Lower lobe of right lung (tissue), 2 donors: ENCODE measurements around the gene KLRC2. TPM values are rescaled to one million over a fixed set of nuclear protein-coding genes. Genes with fewer than 3 reads are reported as not detected.
"Not testable (repeated sequence)": the region's sequence is repeated elsewhere in the genome, so short reads cannot be mapped to it uniquely, and the experiment has no call there.

Source experiments
- ATAC-seq, 2 donors: fragments of 200-7000 bp; cut with Tn5 transposase; one replicate each; pipeline ENCODE4 v1.9.1; 2020 to 2022; ENCODE audit warnings: mild to moderate bottlenecking in 2 of 2, moderate library complexity in 2 of 2
- DNase-seq: peaks from one replicate; pipeline ENCODE4 v3.0.0-alpha.2; 2020
- H3K27ac ChIP-seq: fragments of 200-600 bp; one replicate; pipeline ENCODE4 v1.8.0; 2022
- H3K27me3 ChIP-seq: fragments of 200-600 bp; one replicate; pipeline ENCODE4 v1.8.0; 2022; ENCODE audit warnings: low read depth
- H3K36me3 ChIP-seq: fragments of 200-600 bp; one replicate; pipeline ENCODE4 v1.8.0; 2022; ENCODE audit warnings: mild to moderate bottlenecking
- H3K4me1 ChIP-seq: fragments of 200-600 bp; one replicate; pipeline ENCODE4 v1.8.0; 2022
- H3K4me3 ChIP-seq: fragments of 200-600 bp; one replicate; pipeline ENCODE4 v1.8.0; 2022; ENCODE audit warnings: mild to moderate bottlenecking
- H3K9me3 ChIP-seq: fragments of 200-600 bp; one replicate; pipeline ENCODE4 v1.8.0; 2022
- CTCF ChIP-seq: fragments of 200-600 bp; IDR thresholded peaks from one replicate; pipeline ENCODE4 v1.8.0; 2022; ENCODE audit warnings: antibody characterized with exemption, mild to moderate bottlenecking
- intact Hi-C: fragments of 100-400 bp; cut with DNase I; formaldehyde crosslinking; loops from one replicate; pipeline ENCODE4 v1.11.0; 2022
- total RNA-seq: library from RNA; stranded (reverse); fragmentation: NEBNext Ultra II Directional; extraction: Animal tissue kit (Norgen Biotek cat#: 25700); gene quantifications from one replicate; pipeline ENCODE4 v1.2.1, GENCODE V29; 2021
- donor health status: DM: no; HTN: yes; CAD: no; lungs with severe emphysema.

KLRC2 gene
- total RNA-seq, 1 donor from 2014 or later = not detected

DNA sequence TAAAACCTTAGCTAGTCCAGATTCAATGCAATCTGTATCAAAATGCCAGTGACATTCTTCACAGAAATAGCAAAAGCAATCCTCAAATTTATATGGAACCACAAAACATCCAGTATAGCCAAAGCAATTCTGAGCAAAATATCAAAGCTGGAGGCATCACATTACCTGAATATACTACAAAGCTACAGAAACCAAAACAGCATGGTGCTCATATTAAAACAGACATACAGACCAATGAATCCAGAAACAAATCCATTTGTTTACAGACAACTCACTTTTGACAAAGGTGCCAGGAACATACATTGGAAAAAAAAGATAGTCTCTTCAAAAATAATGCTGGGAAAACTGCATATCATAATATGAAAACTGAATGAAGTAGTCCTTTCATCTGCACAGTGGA, 31.0 kb downstream of the KLRC2 start:
- H3K9me3 ChIP-seq = no peaks in the 10 kb centered on the region
- no peaks in the 10 kb centered on the region for H3K27me3 ChIP-seq
- no peaks in the 10 kb centered on the region for H3K36me3 ChIP-seq
- H3K4me1 ChIP-seq = no peaks in the 10 kb centered on the region
- ATAC-seq = no peak
- intact Hi-C loops = no loop called here
- no peak for DNase-seq
- no peak overlapping the region for H3K4me3 ChIP-seq
- H3K27ac ChIP-seq = no peak overlapping the region
- TF ChIP-seq CTCF = no peak

DNA sequence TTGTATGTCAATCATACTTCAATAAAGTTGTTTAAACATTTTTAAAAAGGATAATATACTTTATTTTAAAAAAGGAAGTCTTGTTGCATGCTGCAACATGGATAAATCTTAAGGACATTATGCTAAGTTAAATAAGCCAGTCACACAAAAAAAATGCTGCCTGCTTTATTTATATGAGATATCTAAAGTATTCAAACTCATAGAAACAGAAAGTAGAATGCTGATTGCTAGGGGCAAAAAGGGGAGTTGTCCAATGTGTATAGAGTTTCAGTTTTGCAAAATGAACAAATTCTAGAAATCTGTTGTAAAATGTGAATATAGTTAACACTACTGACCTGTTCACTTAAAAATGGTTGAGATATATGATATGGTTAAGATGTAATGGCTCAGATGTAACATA, 35.0 kb downstream of the KLRC2 start:
- no peak overlapping the region for H3K4me3 ChIP-seq
- TF ChIP-seq CTCF = no peak
- H3K4me1 ChIP-seq = peaks cover 3% of the 10 kb centered on the region
- H3K27me3 ChIP-seq = no peaks in the 10 kb centered on the region
- no peak overlapping the region for H3K27ac ChIP-seq
- no peaks in the 10 kb centered on the region for H3K36me3 ChIP-seq
- DNase-seq (no peak), ATAC-seq (no peak)
- no peaks in the 10 kb centered on the region for H3K9me3 ChIP-seq
- intact Hi-C loops = no loop called here

- intact Hi-C loops = no loop called here
- no peaks in the 10 kb centered on the region for H3K27me3 ChIP-seq
- TF ChIP-seq CTCF = no peak
- H3K4me3 ChIP-seq = no peak overlapping the region
- H3K4me1 ChIP-seq = peaks cover 12% of the 10 kb centered on the region
- H3K9me3 ChIP-seq = no peaks in the 10 kb centered on the region
- no peaks in the 10 kb centered on the region for H3K36me3 ChIP-seq
- no peak overlapping the region for H3K27ac ChIP-seq
- DNase-seq = no peak
- no peak for ATAC-seq
These were observed 37.6 kb downstream of the KLRC2 start for GRCh38 chr12:10398168-10398567.

GRCh38 chr12:10397296-10397695, 38.5 kb downstream of the KLRC2 start:
- H3K27me3 ChIP-seq = no peaks in the 10 kb centered on the region
- ATAC-seq = no peak
- no peak overlapping the region for H3K4me3 ChIP-seq
- no peak overlapping the region for H3K27ac ChIP-seq
- no peak for DNase-seq
- H3K9me3 ChIP-seq = no peaks in the 10 kb centered on the region
- no peak for TF ChIP-seq CTCF
- peaks cover 12% of the 10 kb centered on the region for H3K4me1 ChIP-seq
- H3K36me3 ChIP-seq = no peaks in the 10 kb centered on the region
- intact Hi-C loops = no loop called here

DNA sequence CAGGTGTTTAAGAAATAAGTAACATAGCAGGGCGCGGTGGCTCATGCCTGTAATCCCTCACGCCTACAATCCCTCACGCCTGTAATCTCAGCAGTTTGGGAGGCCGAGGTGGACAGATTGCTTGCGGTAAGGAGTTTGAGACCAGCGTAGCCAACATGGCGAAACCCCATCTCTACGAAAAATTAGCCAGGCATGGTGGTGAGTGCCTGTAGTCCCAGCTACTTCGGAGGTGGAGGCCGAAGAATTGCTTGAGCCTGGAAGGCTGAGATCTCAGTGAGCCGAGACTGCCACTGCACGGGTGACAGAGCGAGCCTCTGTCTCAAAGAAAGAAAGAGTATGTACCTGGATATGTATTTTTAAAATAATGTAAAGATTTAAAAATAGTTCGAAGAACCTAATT, 39.6 kb downstream of the KLRC2 start:
- H3K4me3 ChIP-seq, ATAC-seq, H3K27me3 ChIP-seq, H3K36me3 ChIP-seq, intact Hi-C loops, H3K9me3 ChIP-seq, DNase-seq: not testable (repeated sequence)
- peak overlapping the region; percentile 59 for H3K27ac ChIP-seq
- H3K4me1 ChIP-seq = peaks cover 12% of the 10 kb centered on the region

- H3K36me3 ChIP-seq = no peaks in the 10 kb centered on the region
- ATAC-seq (peak; percentile 77 to 81), DNase-seq (no peak)
- no peak overlapping the region for H3K4me3 ChIP-seq
- H3K27ac ChIP-seq = peak overlapping the region; percentile 59
- intact Hi-C loops = no loop called here
- no peaks in the 10 kb centered on the region for H3K9me3 ChIP-seq
- no peaks in the 10 kb centered on the region for H3K27me3 ChIP-seq
- H3K4me1 ChIP-seq = peaks cover 12% of the 10 kb centered on the region
- no peak for TF ChIP-seq CTCF
These were observed 40.3 kb downstream of the KLRC2 start for GRCh38 chr12:10395390-10395998.

GRCh38 chr12:10394531-10395152, 41.2 kb downstream of the KLRC2 start:
- H3K36me3 ChIP-seq, DNase-seq, H3K9me3 ChIP-seq, intact Hi-C loops, H3K27me3 ChIP-seq, H3K27ac ChIP-seq, H3K4me3 ChIP-seq, ATAC-seq: not testable (repeated sequence)
- H3K4me1 ChIP-seq = peaks cover 12% of the 10 kb centered on the region
